ENCODE results near the gene HSPA14.
A peak's percentile ranks its signal among the peaks of the same experiment; 100 is the strongest.

DNA sequence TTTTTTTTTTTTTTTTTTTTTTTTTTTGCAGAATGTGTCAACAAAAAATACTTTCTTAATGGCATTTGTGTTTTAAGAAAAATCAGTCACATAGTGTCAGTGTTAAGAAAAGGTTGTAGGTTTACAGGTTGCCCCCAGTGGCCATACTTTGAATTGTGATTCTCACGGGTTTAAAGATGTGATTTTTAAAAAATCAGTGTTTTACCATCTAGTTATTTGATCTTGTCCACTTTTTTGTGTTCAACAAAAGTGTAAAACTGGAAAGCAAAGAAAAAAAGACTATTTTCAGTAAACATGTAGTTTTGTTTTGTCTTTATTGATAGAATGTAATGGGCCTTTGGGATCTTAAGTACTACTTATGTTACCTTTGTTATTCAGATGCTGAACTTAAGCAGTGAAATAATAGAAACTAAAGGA, 66.2 kb downstream of the HSPA14 start:
- TF ChIP-seq, protein P1, sequence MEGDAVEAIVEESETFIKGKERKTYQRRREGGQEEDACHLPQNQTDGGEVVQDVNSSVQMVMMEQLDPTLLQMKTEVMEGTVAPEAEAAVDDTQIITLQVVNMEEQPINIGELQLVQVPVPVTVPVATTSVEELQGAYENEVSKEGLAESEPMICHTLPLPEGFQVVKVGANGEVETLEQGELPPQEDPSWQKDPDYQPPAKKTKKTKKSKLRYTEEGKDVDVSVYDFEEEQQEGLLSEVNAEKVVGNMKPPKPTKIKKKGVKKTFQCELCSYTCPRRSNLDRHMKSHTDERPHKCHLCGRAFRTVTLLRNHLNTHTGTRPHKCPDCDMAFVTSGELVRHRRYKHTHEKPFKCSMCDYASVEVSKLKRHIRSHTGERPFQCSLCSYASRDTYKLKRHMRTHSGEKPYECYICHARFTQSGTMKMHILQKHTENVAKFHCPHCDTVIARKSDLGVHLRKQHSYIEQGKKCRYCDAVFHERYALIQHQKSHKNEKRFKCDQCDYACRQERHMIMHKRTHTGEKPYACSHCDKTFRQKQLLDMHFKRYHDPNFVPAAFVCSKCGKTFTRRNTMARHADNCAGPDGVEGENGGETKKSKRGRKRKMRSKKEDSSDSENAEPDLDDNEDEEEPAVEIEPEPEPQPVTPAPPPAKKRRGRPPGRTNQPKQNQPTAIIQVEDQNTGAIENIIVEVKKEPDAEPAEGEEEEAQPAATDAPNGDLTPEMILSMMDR (conservative IDR thresholded peaks at IDR 0.05; ENCODE audit: low read depth, low read length), result peak; percentile 50
- no peak for TF ChIP-seq EZH2 (IDR thresholded peaks at IDR 0.05; ENCODE audit: low read length, unreplicated experiment)
